Ecto neural progenitor cell (in vitro differentiated cells): Measurements from ENCODE around the gene TBXA2R.
"Not testable (repeated sequence)": the region's sequence is repeated elsewhere in the genome, so short reads cannot be mapped to it uniquely, and the experiment has no call there.

ENCODE experiments used
- DNase-seq: peaks from one replicate; pipeline ENCODE4 v3.0.0-alpha.2; 2018; ENCODE audit warnings: low spot score

Gene TBXA2R

DNA sequence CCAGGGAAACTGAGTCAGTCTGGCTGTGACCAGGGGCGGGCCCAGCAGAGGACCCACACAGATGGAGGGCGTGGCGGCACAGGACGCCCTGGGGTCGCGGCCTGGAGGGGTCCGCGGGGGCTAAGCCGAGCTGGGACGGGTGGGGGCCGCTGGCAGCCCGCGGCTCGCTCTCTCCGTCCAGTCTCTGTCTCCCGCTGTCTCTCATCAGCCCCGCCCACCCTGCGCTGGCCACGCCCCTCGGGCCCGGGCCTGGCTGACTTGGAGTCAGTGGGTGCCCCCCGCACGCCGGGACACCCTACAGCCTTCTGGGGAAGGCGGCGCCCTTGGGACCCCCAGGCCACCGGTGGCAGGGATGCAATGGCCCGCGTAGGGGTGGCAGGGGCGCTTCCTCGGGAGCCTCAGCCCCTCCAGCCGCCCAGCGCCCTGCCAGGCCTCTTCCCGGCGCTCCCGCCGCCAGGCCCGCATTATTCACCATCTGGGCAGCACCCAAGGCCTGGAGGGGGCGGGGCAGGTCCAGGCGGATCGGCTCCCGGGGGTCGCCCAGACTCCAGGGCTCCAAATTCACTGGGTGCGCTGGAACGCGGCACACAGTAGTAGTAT, at the start of gene TBXA2R:
TBXA2R (minus strand) TSS at position 186 of the 600 bp plus-strand sequence. CDS start 6,241 bp downstream, outside the sequence.
- no peak for DNase-seq

GRCh38 chr19:3656073-3656746, 49.5 kb upstream of the TBXA2R start:
- DNase-seq = no peak

- no peak for DNase-seq
These were observed 48.9 kb upstream of the TBXA2R start for GRCh38 chr19:3655402-3656072.

GRCh38 chr19:3653865-3654513, 47.3 kb upstream of the TBXA2R start:
- DNase-seq = no peak

GRCh38 chr19:3653081-3653795, 46.6 kb upstream of the TBXA2R start:
- DNase-seq = no peak

DNA sequence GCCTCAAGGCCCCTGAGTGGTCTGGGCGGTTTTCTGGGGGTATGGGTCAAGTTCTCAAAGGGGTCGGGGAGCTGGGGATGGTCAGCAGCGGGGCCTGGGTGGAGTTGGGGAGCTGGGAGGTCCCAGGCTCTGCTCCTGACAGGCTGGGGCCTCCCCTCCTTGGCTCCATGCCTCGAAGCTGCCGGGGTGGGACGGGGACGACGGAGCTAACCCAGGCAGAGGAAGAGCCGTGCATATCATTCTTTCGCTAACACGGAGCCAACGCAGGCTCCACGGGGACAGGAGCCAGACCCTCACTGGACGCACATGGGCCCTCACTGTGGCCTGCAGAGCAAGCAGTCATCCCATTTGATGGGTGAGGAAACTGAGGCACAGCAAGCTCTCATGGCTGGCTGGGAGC, 45.7 kb upstream of the TBXA2R start:
- no peak for DNase-seq

DNA sequence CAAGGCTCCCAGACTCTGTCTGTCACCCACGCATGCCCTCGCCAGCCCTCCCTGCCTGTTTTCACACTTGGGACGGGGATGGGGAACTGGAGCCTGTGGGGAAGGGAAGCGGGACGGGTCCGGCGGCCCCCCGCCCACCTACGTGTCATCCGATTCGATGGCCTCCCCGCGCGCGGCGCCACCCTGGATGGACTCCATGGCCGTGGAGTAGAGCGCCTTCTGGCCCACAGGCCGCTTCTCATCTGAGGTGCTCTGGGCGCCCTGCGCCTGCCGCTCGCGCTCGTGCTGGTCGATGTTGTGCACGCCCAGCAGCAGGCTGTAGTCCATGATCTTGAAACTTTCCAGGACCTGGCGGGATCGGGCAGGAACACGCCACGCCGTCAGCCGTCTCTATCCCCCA, 45.0 kb upstream of the TBXA2R start:
- no peak for DNase-seq

DNA sequence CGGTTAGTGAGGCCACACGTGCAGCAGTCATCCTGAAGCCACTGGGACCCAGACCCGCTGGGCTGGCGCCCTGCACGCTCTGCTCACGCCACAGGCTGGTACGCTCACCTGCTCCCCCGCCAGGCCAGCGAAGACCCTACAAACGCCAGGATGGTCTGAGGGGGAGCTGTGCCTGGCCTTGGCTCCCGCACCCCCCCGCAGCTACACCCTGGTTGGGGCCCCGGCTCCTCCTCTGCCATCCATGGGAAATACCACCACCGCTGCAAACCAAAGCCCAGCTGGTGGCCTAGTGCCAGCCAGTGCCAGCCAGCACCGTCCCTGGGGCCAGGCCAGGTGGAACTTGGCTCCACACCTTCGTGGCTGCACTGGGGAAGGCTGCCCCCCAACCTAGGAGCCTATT, 43.2 kb upstream of the TBXA2R start:
- no peak for DNase-seq

DNA sequence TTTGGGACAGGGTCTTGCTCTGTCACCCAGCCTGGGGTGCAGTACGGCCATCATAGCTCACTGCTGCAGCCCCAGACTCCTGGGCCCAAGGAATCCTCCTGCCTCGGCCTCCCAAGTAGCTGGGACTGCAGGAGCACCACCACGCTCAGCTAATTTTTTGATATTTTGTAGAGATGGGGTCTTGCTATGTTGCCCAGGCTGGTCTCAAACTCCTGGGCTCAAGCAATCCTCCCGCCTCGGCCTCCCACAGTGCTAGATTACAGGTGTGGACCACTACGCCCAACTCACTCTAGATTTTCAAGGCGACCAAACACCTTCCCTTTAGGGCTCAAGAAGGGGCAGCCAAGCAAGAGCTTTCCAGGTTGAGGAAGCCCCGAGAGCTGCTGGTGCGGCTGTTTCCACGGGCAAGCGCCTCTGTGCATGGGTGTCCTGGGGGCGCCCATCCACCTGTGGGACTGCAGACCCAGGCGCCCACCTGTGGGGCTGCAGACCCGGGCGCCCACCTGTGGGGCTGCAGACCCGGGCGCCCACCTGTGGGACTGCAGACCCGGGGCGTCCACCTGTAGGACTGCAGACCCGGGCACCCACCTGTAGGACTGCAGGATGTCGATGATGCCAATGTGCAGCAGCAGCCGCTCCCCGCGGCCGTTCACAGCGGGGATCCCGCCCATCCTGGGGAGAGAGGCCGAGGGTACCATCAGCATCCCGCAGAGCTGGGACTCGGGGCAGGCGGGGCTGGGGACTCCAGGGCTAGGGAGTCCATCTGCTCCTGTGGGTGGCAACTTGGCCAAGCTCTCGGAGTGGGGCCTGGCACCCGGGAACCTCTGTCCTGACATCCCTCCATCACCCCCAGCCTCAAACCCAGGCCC, 41.6 kb upstream of the TBXA2R start:
- no peak for DNase-seq

GRCh38 chr19:3647102-3647501, 40.4 kb upstream of the TBXA2R start:
- DNase-seq = not testable (repeated sequence)

- no peak for DNase-seq
These were observed 39.8 kb upstream of the TBXA2R start for GRCh38 chr19:3646336-3647092.

- no peak for DNase-seq
These were observed 39.1 kb upstream of the TBXA2R start for GRCh38 chr19:3645726-3646125.

- no peak for DNase-seq
These were observed 38.4 kb upstream of the TBXA2R start for GRCh38 chr19:3645067-3645396.

DNA sequence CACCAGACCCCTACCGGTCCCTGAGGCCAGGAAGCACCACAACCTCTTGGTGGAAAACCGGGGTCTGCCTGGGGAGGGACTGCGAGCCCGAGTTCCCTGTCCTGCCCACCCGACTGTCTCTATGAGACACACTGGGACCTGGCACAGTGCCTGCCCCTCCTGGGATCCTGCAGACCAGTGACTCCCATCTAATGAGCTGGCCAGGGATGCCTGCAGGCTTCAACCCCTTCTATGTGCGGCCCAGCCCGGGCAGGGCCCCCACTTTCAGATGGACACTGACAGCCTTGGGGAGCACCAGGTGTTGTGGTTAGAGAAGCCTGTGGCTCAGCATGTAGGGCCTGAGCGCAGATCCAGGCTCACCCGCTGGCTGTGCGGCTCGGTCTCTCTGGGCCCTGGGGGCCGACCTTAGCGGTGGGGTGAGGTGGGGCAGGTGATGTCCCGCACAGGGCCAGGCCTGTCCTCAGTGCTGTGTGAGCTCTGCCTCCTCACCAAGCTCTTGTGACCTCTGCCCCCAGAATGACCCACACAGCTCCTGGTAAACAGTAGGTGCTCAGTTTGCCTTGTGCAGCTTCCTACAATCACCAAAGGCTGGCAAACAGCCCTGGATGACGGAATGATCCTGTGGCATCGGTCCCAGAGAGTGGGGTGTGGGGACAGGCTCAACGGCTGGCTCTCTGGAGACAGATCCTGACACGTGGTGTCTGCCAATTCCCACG, 37.8 kb upstream of the TBXA2R start:
- DNase-seq = no peak

DNA sequence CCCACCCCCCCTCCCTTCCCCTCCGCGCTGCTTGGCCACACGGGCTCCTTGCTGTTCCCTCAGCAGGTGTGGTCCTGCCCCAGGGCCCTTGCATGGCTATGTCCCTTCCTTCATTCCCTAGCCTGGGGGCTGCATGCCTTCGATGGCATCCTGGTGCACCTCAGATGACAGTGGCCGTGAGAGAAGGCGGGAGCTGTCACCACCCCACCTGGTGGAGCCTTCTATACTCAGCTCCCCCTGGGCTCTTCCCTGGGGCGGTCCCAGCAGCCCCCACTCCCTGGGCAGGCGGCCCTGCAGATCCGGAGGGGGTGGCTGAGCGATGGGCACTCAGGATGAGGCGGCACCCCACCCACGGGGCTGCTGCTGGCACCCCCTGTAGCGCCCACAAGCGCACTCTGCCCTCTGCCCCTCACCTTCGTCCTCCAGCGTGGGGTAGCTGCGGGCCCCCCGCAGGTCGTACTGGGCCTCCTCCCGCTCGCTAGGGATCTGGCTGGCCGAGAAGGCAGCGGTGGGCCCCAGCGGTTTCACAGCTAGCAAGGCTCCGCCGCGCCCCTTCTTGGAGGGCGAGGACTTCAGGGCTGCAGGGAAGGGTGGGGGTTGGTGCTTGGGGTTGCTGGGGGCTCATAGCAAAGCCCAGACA, 37.1 kb upstream of the TBXA2R start:
- DNase-seq = no peak

DNA sequence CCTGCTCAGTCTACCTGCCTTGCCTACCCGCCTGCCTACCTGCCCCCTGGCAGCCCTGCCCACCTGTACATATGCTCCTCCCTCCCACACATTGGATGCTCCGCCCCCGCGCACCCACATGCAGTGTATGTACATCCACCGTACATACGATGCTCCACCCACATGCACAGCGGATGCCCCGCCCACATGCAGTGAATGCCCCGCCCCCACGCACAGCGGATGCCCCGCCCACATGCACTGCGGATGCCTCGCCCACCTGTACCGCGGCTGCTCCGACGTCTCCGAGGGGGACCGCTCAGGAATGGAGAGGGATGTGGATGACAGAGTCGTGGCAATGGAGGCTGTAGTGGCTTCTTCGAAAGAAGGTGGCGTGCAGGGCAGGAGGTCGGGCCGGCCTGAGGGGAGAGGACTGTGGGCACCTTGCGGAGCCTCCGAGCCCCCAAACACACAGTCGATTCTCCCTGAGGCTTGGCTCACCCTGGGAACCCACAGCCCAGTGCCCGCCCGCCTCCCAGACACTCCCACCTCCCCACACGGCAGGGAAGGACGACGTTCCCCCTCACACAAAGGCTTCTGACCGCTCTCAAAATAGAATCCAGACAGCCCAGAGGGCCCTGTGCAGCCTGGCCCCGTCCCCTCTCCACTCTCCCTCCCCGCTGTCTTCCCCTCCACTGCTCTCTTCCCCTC, 36.5 kb upstream of the TBXA2R start:
- DNase-seq = peak; percentile 75

- no peak for DNase-seq
These were observed 35.6 kb upstream of the TBXA2R start for GRCh38 chr19:3642296-3642695.

DNA sequence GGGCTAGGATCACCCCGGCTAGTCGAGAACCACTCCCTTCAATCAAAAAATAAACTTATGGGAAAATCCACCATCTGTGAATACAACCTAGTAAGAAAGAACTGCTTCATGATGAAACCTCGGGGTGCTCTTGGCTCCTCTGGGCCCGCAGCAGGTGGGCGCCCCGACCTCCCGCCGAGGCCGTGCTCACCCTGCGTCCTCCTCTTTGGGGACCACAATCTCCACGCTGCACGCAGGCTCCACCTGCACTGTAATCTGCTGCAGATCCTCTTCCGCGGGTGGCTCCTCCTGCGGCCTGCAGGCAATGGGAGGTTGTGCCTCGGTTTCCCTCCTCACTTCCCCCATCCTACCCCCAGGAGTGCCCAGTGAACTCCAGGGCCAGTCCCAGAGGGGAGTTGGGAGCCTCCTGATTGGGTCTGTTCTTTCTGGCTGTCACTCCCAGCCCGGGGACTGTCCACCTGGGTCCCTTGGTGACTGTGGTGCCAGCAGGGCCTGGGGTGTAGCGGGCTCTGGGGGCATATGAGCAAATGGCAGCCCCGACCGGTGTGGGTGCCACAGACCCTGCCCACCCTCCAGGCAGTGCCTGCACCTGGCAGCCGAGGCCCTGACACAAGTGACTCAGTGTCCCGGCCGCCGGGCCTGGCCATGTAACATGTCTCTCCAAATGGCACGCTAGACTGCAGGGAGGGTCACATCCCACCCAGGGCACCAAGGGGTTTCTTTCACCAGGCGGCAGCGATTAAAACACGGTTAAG, 35.0 kb upstream of the TBXA2R start:
- DNase-seq = no peak
